ENCODE data around the gene GULP1.
"Not testable (repeated sequence)": the region's sequence is repeated elsewhere in the genome, so short reads cannot be mapped to it uniquely, and the experiment has no call there.

Gene GULP1

GRCh38 chr2:188524519-188525113, 232.9 kb downstream of the GULP1 start:
- Histone ChIP-seq H3K4me3 (ENCODE audit: low read depth in 1 of 2, low read length in 2 of 2) (no peak overlapping the region), H3K27me3 (ENCODE audit: control insufficient read depth in 1 of 2, insufficient read depth in 2 of 2, low read length in 2 of 2) (no peaks in the 10 kb centered on the region), H3K4me1 (ENCODE audit: insufficient read depth, low read length) (peaks cover 13% of the 10 kb centered on the region), H3K9ac (ENCODE audit: low read length) (no peak overlapping the region), H3K27ac (ENCODE audit: low read depth, low read length) (no peak overlapping the region), H3K9me3 (ENCODE audit: low read length) (no peaks in the 10 kb centered on the region), H3K36me3 (ENCODE audit: insufficient read depth, low read length) (no peaks in the 10 kb centered on the region)

- H3K9ac ChIP-seq (ENCODE audit: low read length) = no peak overlapping the region
- H3K27ac ChIP-seq (ENCODE audit: low read depth, low read length) = peak overlapping the region; percentile 70
- H3K9me3 ChIP-seq (ENCODE audit: low read length) = no peaks in the 10 kb centered on the region
- no peaks in the 10 kb centered on the region for H3K36me3 ChIP-seq (ENCODE audit: insufficient read depth, low read length)
- H3K27me3 ChIP-seq (ENCODE audit: control insufficient read depth in 1 of 2, insufficient read depth in 2 of 2, low read length in 2 of 2) = no peaks in the 10 kb centered on the region
- peak overlapping the region in 1 of 2 donors; percentile 54 for H3K4me3 ChIP-seq (ENCODE audit: low read depth in 1 of 2, low read length in 2 of 2)
- peaks cover 13% of the 10 kb centered on the region for H3K4me1 ChIP-seq (ENCODE audit: insufficient read depth, low read length)
Measured at GRCh38 chr2:188526701-188527100, 235.0 kb downstream of the GULP1 start.

GRCh38 chr2:188527141-188527540, 235.5 kb downstream of the GULP1 start:
- Histone ChIP-seq H3K4me3 (ENCODE audit: low read depth in 1 of 2, low read length in 2 of 2) (peak overlapping the region; percentile 14 to 54), H3K36me3 (ENCODE audit: insufficient read depth, low read length) (no peaks in the 10 kb centered on the region), H3K27ac (ENCODE audit: low read depth, low read length) (peak overlapping the region; percentile 70), H3K9ac (ENCODE audit: low read length) (peak overlapping the region; percentile 9), H3K9me3 (ENCODE audit: low read length) (no peaks in the 10 kb centered on the region), H3K4me1 (ENCODE audit: insufficient read depth, low read length) (peaks cover 13% of the 10 kb centered on the region), H3K27me3 (ENCODE audit: control insufficient read depth in 1 of 2, insufficient read depth in 2 of 2, low read length in 2 of 2) (no peaks in the 10 kb centered on the region)

GRCh38 chr2:188527581-188527993, 235.9 kb downstream of the GULP1 start:
- H3K27ac ChIP-seq (ENCODE audit: low read depth, low read length) = peak overlapping the region; percentile 70
- H3K9me3 ChIP-seq (ENCODE audit: low read length) = no peaks in the 10 kb centered on the region
- H3K4me3 ChIP-seq (ENCODE audit: low read depth in 1 of 2, low read length in 2 of 2) = peak overlapping the region; percentile 14 to 54
- H3K4me1 ChIP-seq (ENCODE audit: insufficient read depth, low read length) = peaks cover 13% of the 10 kb centered on the region
- peak overlapping the region; percentile 9 for H3K9ac ChIP-seq (ENCODE audit: low read length)
- no peaks in the 10 kb centered on the region for H3K27me3 ChIP-seq (ENCODE audit: control insufficient read depth in 1 of 2, insufficient read depth in 2 of 2, low read length in 2 of 2)
- no peaks in the 10 kb centered on the region for H3K36me3 ChIP-seq (ENCODE audit: insufficient read depth, low read length)

- no peaks in the 10 kb centered on the region for H3K36me3 ChIP-seq (ENCODE audit: insufficient read depth, low read length)
- H3K27me3 ChIP-seq (ENCODE audit: control insufficient read depth in 1 of 2, insufficient read depth in 2 of 2, low read length in 2 of 2) = no peaks in the 10 kb centered on the region
- H3K9ac ChIP-seq (ENCODE audit: low read length) = no peak overlapping the region
- H3K9me3 ChIP-seq (ENCODE audit: low read length) = no peaks in the 10 kb centered on the region
- no peak overlapping the region for H3K4me3 ChIP-seq (ENCODE audit: low read depth in 1 of 2, low read length in 2 of 2)
- peaks cover 13% of the 10 kb centered on the region for H3K4me1 ChIP-seq (ENCODE audit: insufficient read depth, low read length)
- no peak overlapping the region for H3K27ac ChIP-seq (ENCODE audit: low read depth, low read length)
Measured at GRCh38 chr2:188529710-188530109, 238.0 kb downstream of the GULP1 start.

- Histone ChIP-seq H3K9ac (ENCODE audit: low read length) (no peak overlapping the region), H3K27me3 (ENCODE audit: control insufficient read depth in 1 of 2, insufficient read depth in 2 of 2, low read length in 2 of 2) (no peaks in the 10 kb centered on the region), H3K36me3 (ENCODE audit: insufficient read depth, low read length) (no peaks in the 10 kb centered on the region), H3K9me3 (ENCODE audit: low read length) (no peaks in the 10 kb centered on the region), H3K4me1 (ENCODE audit: insufficient read depth, low read length) (no peaks in the 10 kb centered on the region), H3K27ac (ENCODE audit: low read depth, low read length) (no peak overlapping the region), H3K4me3 (ENCODE audit: low read depth in 1 of 2, low read length in 2 of 2) (no peak overlapping the region)
Measured at GRCh38 chr2:188534875-188535274, 243.2 kb downstream of the GULP1 start.

- H3K27me3 ChIP-seq (ENCODE audit: control insufficient read depth in 1 of 2, insufficient read depth in 2 of 2, low read length in 2 of 2) = no peaks in the 10 kb centered on the region
- no peak overlapping the region for H3K27ac ChIP-seq (ENCODE audit: low read depth, low read length)
- H3K9ac ChIP-seq (ENCODE audit: low read length) = no peak overlapping the region
- no peaks in the 10 kb centered on the region for H3K4me1 ChIP-seq (ENCODE audit: insufficient read depth, low read length)
- H3K9me3 ChIP-seq (ENCODE audit: low read length) = no peaks in the 10 kb centered on the region
- no peaks in the 10 kb centered on the region for H3K36me3 ChIP-seq (ENCODE audit: insufficient read depth, low read length)
- no peak overlapping the region for H3K4me3 ChIP-seq (ENCODE audit: low read depth in 1 of 2, low read length in 2 of 2)
Measured at GRCh38 chr2:188551671-188552070, 260.0 kb downstream of the GULP1 start.

- H3K27ac ChIP-seq (ENCODE audit: low read depth, low read length) = no peak overlapping the region
- H3K27me3 ChIP-seq (ENCODE audit: control insufficient read depth in 1 of 2, insufficient read depth in 2 of 2, low read length in 2 of 2) = no peaks in the 10 kb centered on the region
- H3K9ac ChIP-seq (ENCODE audit: low read length) = no peak overlapping the region
- H3K9me3 ChIP-seq (ENCODE audit: low read length) = no peaks in the 10 kb centered on the region
- no peaks in the 10 kb centered on the region for H3K36me3 ChIP-seq (ENCODE audit: insufficient read depth, low read length)
- H3K4me1 ChIP-seq (ENCODE audit: insufficient read depth, low read length) = no peaks in the 10 kb centered on the region
- H3K4me3 ChIP-seq (ENCODE audit: low read depth in 1 of 2, low read length in 2 of 2) = no peak overlapping the region
Measured at GRCh38 chr2:188557081-188557480, 265.4 kb downstream of the GULP1 start.

GRCh38 chr2:188559455-188559854, 267.8 kb downstream of the GULP1 start:
- H3K4me3 ChIP-seq (ENCODE audit: low read depth in 1 of 2, low read length in 2 of 2); H3K9me3 ChIP-seq (ENCODE audit: low read length); H3K27me3 ChIP-seq (ENCODE audit: control insufficient read depth in 1 of 2, insufficient read depth in 2 of 2, low read length in 2 of 2); H3K9ac ChIP-seq (ENCODE audit: low read length); H3K36me3 ChIP-seq (ENCODE audit: insufficient read depth, low read length); H3K4me1 ChIP-seq (ENCODE audit: insufficient read depth, low read length); H3K27ac ChIP-seq (ENCODE audit: low read depth, low read length): not testable (repeated sequence)

- H3K27me3 ChIP-seq (ENCODE audit: control insufficient read depth in 1 of 2, insufficient read depth in 2 of 2, low read length in 2 of 2) = no peaks in the 10 kb centered on the region
- H3K9ac ChIP-seq (ENCODE audit: low read length) = no peak overlapping the region
- no peaks in the 10 kb centered on the region for H3K9me3 ChIP-seq (ENCODE audit: low read length)
- H3K27ac ChIP-seq (ENCODE audit: low read depth, low read length) = no peak overlapping the region
- H3K4me3 ChIP-seq (ENCODE audit: low read depth in 1 of 2, low read length in 2 of 2) = no peak overlapping the region
- no peaks in the 10 kb centered on the region for H3K4me1 ChIP-seq (ENCODE audit: insufficient read depth, low read length)
- H3K36me3 ChIP-seq (ENCODE audit: insufficient read depth, low read length) = no peaks in the 10 kb centered on the region
Measured at GRCh38 chr2:188561473-188561979, 269.9 kb downstream of the GULP1 start.

- no peaks in the 10 kb centered on the region for H3K36me3 ChIP-seq (ENCODE audit: insufficient read depth, low read length)
- H3K4me3 ChIP-seq (ENCODE audit: low read depth in 1 of 2, low read length in 2 of 2) = no peak overlapping the region
- H3K4me1 ChIP-seq (ENCODE audit: insufficient read depth, low read length) = no peaks in the 10 kb centered on the region
- H3K27me3 ChIP-seq (ENCODE audit: control insufficient read depth in 1 of 2, insufficient read depth in 2 of 2, low read length in 2 of 2) = no peaks in the 10 kb centered on the region
- H3K27ac ChIP-seq (ENCODE audit: low read depth, low read length) = no peak overlapping the region
- no peaks in the 10 kb centered on the region for H3K9me3 ChIP-seq (ENCODE audit: low read length)
- H3K9ac ChIP-seq (ENCODE audit: low read length) = no peak overlapping the region
Measured at GRCh38 chr2:188569431-188570165, 277.9 kb downstream of the GULP1 start.

- H3K9me3 ChIP-seq (ENCODE audit: low read length) = no peaks in the 10 kb centered on the region
- H3K9ac ChIP-seq (ENCODE audit: low read length) = no peak overlapping the region
- no peaks in the 10 kb centered on the region for H3K4me1 ChIP-seq (ENCODE audit: insufficient read depth, low read length)
- H3K4me3 ChIP-seq (ENCODE audit: low read depth in 1 of 2, low read length in 2 of 2) = no peak overlapping the region
- H3K36me3 ChIP-seq (ENCODE audit: insufficient read depth, low read length) = no peaks in the 10 kb centered on the region
- no peaks in the 10 kb centered on the region for H3K27me3 ChIP-seq (ENCODE audit: control insufficient read depth in 1 of 2, insufficient read depth in 2 of 2, low read length in 2 of 2)
- H3K27ac ChIP-seq (ENCODE audit: low read depth, low read length) = no peak overlapping the region
Measured at GRCh38 chr2:188570370-188570769, 278.7 kb downstream of the GULP1 start.
